ENCODE results near the gene KAZALD1. TPM values are rescaled to one million over a fixed set of nuclear protein-coding genes. Genes with fewer than 3 reads are reported as not detected.

KAZALD1 gene
- polyA plus RNA-seq, 1 of the 3 experiments (the other 2 are of a cell fraction): 3.0 TPM

DNA sequence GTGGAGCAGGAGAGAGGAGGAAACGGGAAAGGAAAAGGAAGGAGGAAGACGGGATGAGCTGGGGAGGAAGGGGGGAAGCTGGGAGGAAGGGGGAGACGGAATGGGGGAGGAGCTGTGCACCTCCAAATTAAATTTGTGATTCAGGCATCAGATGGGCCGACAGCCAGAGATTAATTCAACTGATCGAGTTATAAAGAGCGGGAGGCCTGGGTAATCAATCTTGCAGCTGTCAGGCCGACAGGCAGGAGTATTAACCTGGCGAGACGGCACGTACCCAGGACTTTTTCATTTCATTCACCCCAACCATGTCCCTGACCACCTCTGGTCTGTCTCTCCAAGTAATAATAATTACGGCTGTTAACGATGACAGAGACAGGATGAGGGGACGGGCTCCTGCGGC is 26.2 kb downstream of the KAZALD1 start (continued):
- TF ChIP-seq, protein P1, sequence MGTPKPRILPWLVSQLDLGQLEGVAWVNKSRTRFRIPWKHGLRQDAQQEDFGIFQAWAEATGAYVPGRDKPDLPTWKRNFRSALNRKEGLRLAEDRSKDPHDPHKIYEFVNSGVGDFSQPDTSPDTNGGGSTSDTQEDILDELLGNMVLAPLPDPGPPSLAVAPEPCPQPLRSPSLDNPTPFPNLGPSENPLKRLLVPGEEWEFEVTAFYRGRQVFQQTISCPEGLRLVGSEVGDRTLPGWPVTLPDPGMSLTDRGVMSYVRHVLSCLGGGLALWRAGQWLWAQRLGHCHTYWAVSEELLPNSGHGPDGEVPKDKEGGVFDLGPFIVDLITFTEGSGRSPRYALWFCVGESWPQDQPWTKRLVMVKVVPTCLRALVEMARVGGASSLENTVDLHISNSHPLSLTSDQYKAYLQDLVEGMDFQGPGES (IDR thresholded peaks at IDR 0.05; ENCODE audit: low read depth, low read length): no peak
- TF ChIP-seq FOXM1 (IDR thresholded peaks at IDR 0.05; ENCODE audit: low read depth): no peak
- TF ChIP-seq, protein P2, sequence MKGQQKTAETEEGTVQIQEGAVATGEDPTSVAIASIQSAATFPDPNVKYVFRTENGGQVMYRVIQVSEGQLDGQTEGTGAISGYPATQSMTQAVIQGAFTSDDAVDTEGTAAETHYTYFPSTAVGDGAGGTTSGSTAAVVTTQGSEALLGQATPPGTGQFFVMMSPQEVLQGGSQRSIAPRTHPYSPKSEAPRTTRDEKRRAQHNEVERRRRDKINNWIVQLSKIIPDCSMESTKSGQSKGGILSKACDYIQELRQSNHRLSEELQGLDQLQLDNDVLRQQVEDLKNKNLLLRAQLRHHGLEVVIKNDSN (IDR thresholded peaks at IDR 0.05; ENCODE audit: borderline replicate concordance, low read depth): no peak
- no peak for TF ChIP-seq TEAD4 (IDR thresholded peaks at IDR 0.05; ENCODE audit: borderline replicate concordance, insufficient read depth)
- TF ChIP-seq SMC3 (IDR thresholded peaks at IDR 0.05; ENCODE audit: low read depth, low read length): no peak
- TF ChIP-seq YY1 (IDR thresholded peaks at IDR 0.05; ENCODE audit: low read depth): no peak
- TF ChIP-seq TAF1 (IDR thresholded peaks at IDR 0.05; ENCODE audit: borderline replicate concordance, low read depth, low read length): no peak

DNA sequence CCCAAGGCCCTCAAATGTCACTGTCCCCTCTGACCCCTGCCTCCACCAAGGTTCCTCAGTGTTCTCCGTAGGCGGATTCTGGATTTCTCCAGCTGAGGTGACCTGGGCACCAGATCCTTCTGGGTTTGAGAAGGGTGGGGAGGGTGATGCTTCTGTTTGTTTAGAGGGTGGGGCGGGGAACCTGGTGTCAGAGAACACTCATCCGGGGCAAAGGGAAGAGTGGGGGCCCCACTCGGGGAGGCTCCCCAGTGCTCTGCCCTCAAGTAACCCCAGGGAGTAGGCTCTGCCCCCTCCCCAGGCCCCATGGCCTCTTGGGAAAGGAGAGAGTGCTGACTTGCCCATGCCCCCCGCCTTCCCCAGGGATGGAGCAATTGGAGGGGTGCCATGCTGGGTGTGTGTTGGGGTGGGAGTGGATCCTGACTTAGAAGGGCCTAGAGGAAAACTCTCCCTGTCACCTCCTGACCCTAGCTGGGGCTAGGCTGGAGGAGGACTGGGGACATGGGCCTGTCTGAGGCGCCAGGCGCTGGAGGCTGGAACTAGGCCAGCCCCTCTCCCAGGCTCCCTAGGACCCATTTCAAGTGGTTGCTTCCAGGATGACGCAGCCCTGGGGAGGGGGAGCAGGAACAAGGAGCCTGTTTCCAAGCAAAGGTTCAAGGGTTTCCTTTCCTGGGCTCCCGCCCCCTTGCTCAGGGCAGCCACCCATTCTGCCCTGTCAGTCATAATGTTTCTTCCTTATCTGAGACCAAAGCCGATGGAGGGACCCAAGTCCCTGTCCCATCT is 27.9 kb downstream of the KAZALD1 start:
- Histone ChIP-seq H3K9me2 (no peaks in the 10 kb centered on the region), H3K4me3 (ENCODE audit: low read depth in 2 of 2, low read length in 1 of 2) (no peak overlapping the region), H3K79me2 (ENCODE audit: insufficient read depth) (no peaks in the 10 kb centered on the region), H3K36me3 (replicated peaks in 1 of 2; ENCODE audit: control insufficient read depth in 1 of 2, insufficient read depth in 2 of 2, low read length in 1 of 2) (no peaks in the 10 kb centered on the region), H3K27ac (ENCODE audit: low read depth in 2 of 2, low read length in 1 of 2) (no peak overlapping the region), H3F3A (replicated peaks; ENCODE audit: insufficient read depth) (no peaks in the 10 kb centered on the region), H3K27me3 (ENCODE audit: insufficient read depth) (peaks cover 50% of the 10 kb centered on the region; the same call in 1 of the 2 replicates), H4K20me1 (ENCODE audit: insufficient read depth) (no peaks in the 10 kb centered on the region), H3K4me2 (no peak overlapping the region), H3K9ac (no peak overlapping the region), H3K4me1 (ENCODE audit: control insufficient read depth in 1 of 2, insufficient read depth in 2 of 2, low read depth in 1 of 2, low read length in 1 of 2) (peaks cover 0 to 23% of the 10 kb centered on the region in 2 experiments; a peak in 1 of 4 replicates), H3K9me3 (no peaks in the 10 kb centered on the region), H2AFZ (ENCODE audit: low read depth) (no peak overlapping the region)
- POLR2A ChIA-PET: no interaction called here
- DNase-seq: no peak
- WGBS (ENCODE audit: low lambda C conversion rate): 51% methylated on average over 5 of the region's 11 CpGs
- TF ChIP-seq CHD2 (IDR thresholded peaks at IDR 0.05; ENCODE audit: low read length, partially characterized antibody) (no peak), RFX5 (IDR thresholded peaks at IDR 0.05; ENCODE audit: low read length) (no peak), JUND (IDR thresholded peaks at IDR 0.05) (no peak), MXI1 (IDR thresholded peaks at IDR 0.05; ENCODE audit: low read depth, low read length) (no peak), RAD21 (IDR thresholded peaks at IDR 0.05; ENCODE audit: low read length) (no peak), GABPA (IDR thresholded peaks at IDR 0.05; ENCODE audit: low read depth) (no peak)
- TF ChIP-seq, protein P1 (IDR thresholded peaks at IDR 0.05; ENCODE audit: low read depth, low read length): no peak
- CTCF ChIA-PET: interaction anchor here (1.3 to 32.9 kb wide), 5 partner anchors 7 to 90 kb away, joined by 3 to 972 read pairs (median 12); partner anchors contain the start of genes LZTS2 and TLX1

Data from SK-N-SH (cell line).